ENCODE results near the gene C5orf52. TPM values are rescaled to one million over a fixed set of nuclear protein-coding genes. Genes with fewer than 3 reads are reported as not detected.
A peak's percentile ranks its signal among the peaks of the same experiment; 100 is the strongest.

The C5orf52 gene
- total RNA-seq, 1 donor from 2014 or later = not detected

DNA sequence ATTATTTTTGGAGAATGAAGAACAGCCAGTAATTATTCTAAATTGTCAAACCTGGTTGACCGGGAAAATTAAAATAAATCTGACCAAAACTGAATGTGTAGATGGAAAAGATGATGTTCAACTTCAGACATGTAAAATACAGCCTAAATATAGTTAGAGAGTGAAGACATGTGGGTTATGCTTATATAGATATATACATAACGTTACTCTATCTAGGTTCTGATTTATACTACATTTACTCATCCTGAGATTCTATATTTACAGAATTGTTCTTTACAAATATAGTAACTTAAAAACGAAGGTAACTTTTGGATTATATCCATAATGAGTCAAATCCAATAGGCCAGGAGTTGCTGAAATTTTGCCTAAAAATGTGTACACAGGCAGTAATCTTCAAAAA, 39.1 kb downstream of the C5orf52 start:
- H3K9me3 Mint-ChIP-seq = no peaks in the 10 kb centered on the region
- no peaks in the 10 kb centered on the region for H3K27me3 Mint-ChIP-seq
- no peak overlapping the region for H3K4me3 Mint-ChIP-seq
- no peaks in the 10 kb centered on the region for H3K36me3 Mint-ChIP-seq
- no peak overlapping the region for H3K27ac Mint-ChIP-seq
- TF ChIP-seq CTCF (conservative IDR thresholded peaks at IDR 0.05) = no peak
- DNase-seq (ENCODE audit: extremely low spot score, unreplicated experiment) = no peak
- no peaks in the 10 kb centered on the region for H3K4me1 Mint-ChIP-seq (ENCODE audit: unreplicated experiment)

DNA sequence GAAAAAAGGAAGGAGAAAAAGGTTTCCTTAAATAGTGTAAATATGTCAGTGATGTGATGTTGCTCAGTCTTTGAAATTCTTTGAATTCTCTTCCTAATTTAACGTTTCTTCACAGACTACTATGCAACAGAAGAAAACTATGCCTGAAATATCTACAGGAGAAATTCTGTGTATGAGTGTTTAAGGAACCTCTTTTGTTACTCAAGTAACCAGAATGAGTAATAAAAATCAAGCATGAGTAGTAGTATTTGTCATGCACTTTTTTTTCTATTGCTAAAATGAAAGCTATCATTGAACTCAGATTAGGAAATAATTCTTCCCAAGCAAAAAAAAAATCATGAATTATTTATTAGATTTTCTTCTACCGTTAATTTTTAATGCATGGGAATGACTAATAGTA, 39.5 kb downstream of the C5orf52 start:
- Mint-ChIP-seq H3K27ac (no peak overlapping the region), H3K4me1 (ENCODE audit: unreplicated experiment) (no peaks in the 10 kb centered on the region), H3K9me3 (no peaks in the 10 kb centered on the region), H3K36me3 (no peaks in the 10 kb centered on the region), H3K4me3 (no peak overlapping the region), H3K27me3 (no peaks in the 10 kb centered on the region)
- no peak for TF ChIP-seq CTCF (conservative IDR thresholded peaks at IDR 0.05)
- DNase-seq (ENCODE audit: extremely low spot score, unreplicated experiment) = no peak

GRCh38 chr5:157713830-157714595, 42.7 kb downstream of the C5orf52 start:
- no peak overlapping the region for H3K4me3 Mint-ChIP-seq
- no peak overlapping the region for H3K27ac Mint-ChIP-seq
- DNase-seq (ENCODE audit: extremely low spot score, unreplicated experiment) = no peak
- no peaks in the 10 kb centered on the region for H3K9me3 Mint-ChIP-seq
- no peaks in the 10 kb centered on the region for H3K36me3 Mint-ChIP-seq
- H3K27me3 Mint-ChIP-seq = no peaks in the 10 kb centered on the region
- H3K4me1 Mint-ChIP-seq (ENCODE audit: unreplicated experiment) = peaks cover 5% of the 10 kb centered on the region
- TF ChIP-seq CTCF (conservative IDR thresholded peaks at IDR 0.05) = no peak

- H3K9me3 Mint-ChIP-seq = no peaks in the 10 kb centered on the region
- no peaks in the 10 kb centered on the region for H3K27me3 Mint-ChIP-seq
- H3K4me3 Mint-ChIP-seq = no peak overlapping the region
- TF ChIP-seq CTCF (conservative IDR thresholded peaks at IDR 0.05) = no peak
- no peaks in the 10 kb centered on the region for H3K36me3 Mint-ChIP-seq
- DNase-seq (ENCODE audit: extremely low spot score, unreplicated experiment) = no peak
- H3K4me1 Mint-ChIP-seq (ENCODE audit: unreplicated experiment) = peaks cover 5% of the 10 kb centered on the region
- H3K27ac Mint-ChIP-seq = no peak overlapping the region
These were observed 43.2 kb downstream of the C5orf52 start for GRCh38 chr5:157714596-157714864.

DNA sequence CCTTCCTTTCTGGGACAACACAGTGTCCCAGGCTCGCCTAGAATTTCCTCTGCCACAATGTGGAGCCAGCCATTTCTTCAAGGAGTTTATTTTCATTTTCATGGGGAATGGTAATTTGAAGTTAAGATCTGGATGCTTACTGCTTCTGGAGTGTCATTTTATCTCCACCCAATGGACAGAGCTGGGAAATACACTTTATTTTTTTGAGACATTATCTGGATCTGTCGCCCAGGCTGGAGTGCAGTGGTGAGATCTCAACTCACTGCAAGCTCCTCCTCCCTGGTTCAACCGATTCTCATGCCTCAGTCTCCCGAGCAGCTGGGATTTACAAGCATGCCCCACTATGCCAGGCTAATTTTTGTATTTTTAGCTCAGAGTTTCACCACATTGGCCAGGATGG, 47.2 kb downstream of the C5orf52 start:
- H3K36me3 Mint-ChIP-seq = no peaks in the 10 kb centered on the region
- DNase-seq (ENCODE audit: extremely low spot score, unreplicated experiment) = no peak
- peak; percentile 76 for TF ChIP-seq CTCF (conservative IDR thresholded peaks at IDR 0.05)
- no peak overlapping the region for H3K4me3 Mint-ChIP-seq
- peaks cover under 1% of the 10 kb centered on the region for H3K27me3 Mint-ChIP-seq
- no peaks in the 10 kb centered on the region for H3K9me3 Mint-ChIP-seq
- peaks cover 5% of the 10 kb centered on the region for H3K4me1 Mint-ChIP-seq (ENCODE audit: unreplicated experiment)
- peak overlapping the region; percentile 18 for H3K27ac Mint-ChIP-seq

DNA sequence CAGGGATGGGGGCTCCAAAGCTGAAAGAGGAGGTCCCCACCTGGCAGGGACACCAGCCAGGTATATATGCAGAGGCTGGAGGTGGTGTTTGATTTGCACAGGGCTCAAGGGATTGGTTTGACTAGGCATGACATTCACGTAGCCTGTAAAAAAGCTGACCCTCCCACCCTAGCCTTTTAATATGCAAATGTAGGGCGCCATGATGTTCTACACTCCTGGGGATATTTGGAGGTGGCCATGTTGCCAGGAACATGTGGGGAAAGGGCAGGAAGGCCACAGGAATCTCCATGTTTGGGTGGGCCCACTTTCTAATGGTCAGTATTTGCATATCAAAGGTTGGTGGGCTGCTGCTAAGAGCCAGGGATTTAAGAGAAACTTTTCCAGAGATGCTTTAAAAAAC, 47.9 kb downstream of the C5orf52 start:
- no peak for TF ChIP-seq CTCF (conservative IDR thresholded peaks at IDR 0.05)
- Mint-ChIP-seq H3K27me3 (peaks cover 6% of the 10 kb centered on the region), H3K9me3 (no peaks in the 10 kb centered on the region), H3K27ac (no peak overlapping the region), H3K36me3 (no peaks in the 10 kb centered on the region), H3K4me3 (no peak overlapping the region), H3K4me1 (ENCODE audit: unreplicated experiment) (peaks cover 5% of the 10 kb centered on the region)
- DNase-seq (ENCODE audit: extremely low spot score, unreplicated experiment) = no peak

Measured in type B pancreatic cell (in vitro differentiated cells).